Measurements from ENCODE around the gene YPEL1.

GRCh38 chr22:21652547-21653545 is 82.7 kb downstream of the YPEL1 start:
- TF ChIP-seq CTCF (conservative IDR thresholded peaks at IDR 0.05; ENCODE audit: low read depth, low read length) (no peak), EZH2 (IDR thresholded peaks at IDR 0.05; ENCODE audit: borderline replicate concordance, low read depth, low read length, poor library complexity, severe bottlenecking) (no peak)

Measured in A673 (cell line).